IMR-90 (cell line): ENCODE results near the gene KPNA5. TPM values are rescaled to one million over a fixed set of nuclear protein-coding genes. Genes with fewer than 3 reads are reported as not detected.

ENCODE experiments used
- ATAC-seq: fragments of 200-7000 bp; cut with Tn5 transposase; 2 replicates; pipeline ENCODE4 v1.9.1; 2020; ENCODE audit warnings: low read depth, mild to moderate bottlenecking, moderate library complexity
- BruUV-seq: library from RNA; stranded (reverse); fragments of 400-500 nt; replicated peaks from 2 replicates; lab custom pipeline; 2021; lab: Mats Ljungman, UMichigan
- CTCF ChIA-PET: fragments of 300-600 bp; formaldehyde crosslinking; extraction: SDS; loops from one replicate; lab custom pipeline; 2021; ENCODE audit warnings: antibody characterized with exemption; lab: Yijun Ruan, JAX
- POLR2A ChIA-PET: fragments of 300-600 bp; sonication (Branson Sonifier 250); formaldehyde crosslinking; loops from one replicate; lab custom pipeline; 2022; ENCODE audit warnings: antibody characterized with exemption; ENCODE audit not compliant: unreplicated experiment; lab: Charles Lee
- DNase-seq: peaks from one replicate; pipeline ENCODE4 v3.0.0; 2013
- H2AFZ ChIP-seq: replicated peaks from 2 replicates; pipeline ENCODE3; 2013; ENCODE audit warnings: low read length, mild to moderate bottlenecking; ENCODE audit not compliant: poor library complexity
- H2AK5ac ChIP-seq: 2 replicates; pipeline ENCODE4 v1.6.1; 2013; ENCODE audit warnings: low read depth, low read length, inconsistent platforms
- H2AK9ac ChIP-seq: replicated peaks from 2 replicates; pipeline ENCODE3; 2013; ENCODE audit warnings: mild to moderate bottlenecking, low read depth, low read length, moderate library complexity; ENCODE audit not compliant: poor library complexity
- H2BK120ac ChIP-seq: 2 replicates; pipeline ENCODE4 v1.6.1; 2013; ENCODE audit warnings: low read depth, low read length, inconsistent platforms
- H2BK15ac ChIP-seq: 3 replicates; pipeline ENCODE4 v1.6.1; 2013; ENCODE audit warnings: low read depth, low read length, inconsistent platforms
- H2BK20ac ChIP-seq: 2 replicates; pipeline ENCODE4 v1.6.1; 2013; ENCODE audit warnings: low read depth, mild to moderate bottlenecking, inconsistent platforms, low read length, moderate library complexity
- H2BK5ac ChIP-seq: 2 replicates; pipeline ENCODE4 v1.6.1; 2013; ENCODE audit warnings: mild to moderate bottlenecking, low read depth, low read length, inconsistent platforms; ENCODE audit not compliant: poor library complexity, severe bottlenecking
- H3K14ac ChIP-seq: replicated peaks from 2 replicates; pipeline ENCODE4 v1.6.1; 2013; ENCODE audit warnings: low read depth, low read length, inconsistent platforms
- H3K18ac ChIP-seq: 2 replicates; pipeline ENCODE4 v1.6.1; 2013; ENCODE audit warnings: low read depth, low read length, control low read depth
- H3K23ac ChIP-seq: 2 replicates; pipeline ENCODE4 v1.6.1; 2013; ENCODE audit warnings: low read depth, low read length, inconsistent platforms
- H3K27ac ChIP-seq: 2 replicates; pipeline ENCODE4 v1.5.1; 2013; ENCODE audit warnings: mild to moderate bottlenecking, control low read depth, low read length; ENCODE audit not compliant: insufficient read depth
- H3K27me3 ChIP-seq: 2 replicates; pipeline ENCODE4 v1.6.1; 2013; ENCODE audit warnings: low read length; ENCODE audit not compliant: control insufficient read depth, insufficient read depth
- H3K36me3 ChIP-seq: 2 replicates; pipeline ENCODE4 v1.6.1; 2013; ENCODE audit warnings: low read length, mixed read lengths; ENCODE audit not compliant: control insufficient read depth, insufficient read depth
- H3K4ac ChIP-seq: 2 replicates; pipeline ENCODE4 v1.6.1; 2013; ENCODE audit warnings: low read depth, low read length, inconsistent platforms
- H3K4me1 ChIP-seq: 2 replicates; pipeline ENCODE4 v1.6.1; 2013; ENCODE audit warnings: low read length, mixed read lengths; ENCODE audit not compliant: control insufficient read depth, insufficient read depth
- H3K4me2 ChIP-seq: 2 replicates; pipeline ENCODE4 v1.6.1; 2013; ENCODE audit warnings: low read depth, mild to moderate bottlenecking, control low read depth, low read length, moderate library complexity
- H3K4me3 ChIP-seq: 2 replicates; pipeline ENCODE4 v1.5.1; 2013; ENCODE audit warnings: low read depth, mild to moderate bottlenecking, control low read depth, low read length, moderate library complexity; ENCODE audit not compliant: insufficient read depth
- H3K56ac ChIP-seq: 2 replicates; pipeline ENCODE4 v1.6.1; 2013; ENCODE audit warnings: low read length, inconsistent platforms; ENCODE audit not compliant: insufficient read depth; ENCODE audit errors: extremely low read depth
- H3K79me1 ChIP-seq, 2 experiments: 2 replicates each; pipeline ENCODE4 v1.6.1; 2013; ENCODE audit warnings: low read length in 2 of 2, inconsistent platforms in 1 of 2, low read depth in 1 of 2
- H3K9ac ChIP-seq: 2 replicates; pipeline ENCODE4 v1.6.1; 2013; ENCODE audit warnings: low read depth, low read length, control low read depth
- H3K9me1 ChIP-seq: 2 replicates; pipeline ENCODE4 v1.6.1; 2013; ENCODE audit warnings: low read length, inconsistent platforms; ENCODE audit not compliant: insufficient read depth
- H3K9me3 ChIP-seq: 2 replicates; pipeline ENCODE4 v1.6.1; 2013; ENCODE audit warnings: low read length; ENCODE audit not compliant: control insufficient read depth, insufficient read depth
- H4K20me1 ChIP-seq: 2 replicates; pipeline ENCODE4 v1.6.1; 2013; ENCODE audit warnings: low read length, inconsistent platforms; ENCODE audit not compliant: insufficient read depth
- H4K5ac ChIP-seq: 2 replicates; pipeline ENCODE4 v1.6.1; 2013; ENCODE audit warnings: mild to moderate bottlenecking, low read depth, low read length, control low read depth
- H4K8ac ChIP-seq, 2 experiments: 2 replicates each; pipeline ENCODE4 v1.6.1; 2013; ENCODE audit warnings: low read depth in 2 of 2, low read length in 2 of 2, control low read depth in 1 of 2, inconsistent platforms in 1 of 2
- H4K91ac ChIP-seq: 2 replicates; pipeline ENCODE4 v1.6.1; 2013; ENCODE audit warnings: low read depth, low read length, inconsistent platforms; ENCODE audit not compliant: insufficient read depth
- BHLHE40 ChIP-seq: fragments of 150-350 bp; IDR thresholded peaks from 2 replicates; pipeline ENCODE4 v1.6.1; 2016; ENCODE audit warnings: mild to moderate bottlenecking, low read depth, low read length
- CEBPB ChIP-seq: IDR thresholded peaks from 2 replicates; pipeline ENCODE4 v1.6.1; 2012; ENCODE audit warnings: low read depth, low read length, improper control_type of control experiment
- CHD1 ChIP-seq: IDR thresholded peaks from 2 replicates; pipeline ENCODE4 v1.6.1; 2012; ENCODE audit warnings: low read depth, low read length, improper control_type of control experiment
- FOS ChIP-seq: fragments of 150-350 bp; IDR thresholded peaks from 2 replicates; pipeline ENCODE4 v1.6.1; 2016; ENCODE audit warnings: low read depth, low read length
- MAFK ChIP-seq: IDR thresholded peaks from 2 replicates; pipeline ENCODE4 v1.6.1; 2012; ENCODE audit warnings: low read depth, low read length, improper control_type of control experiment
- MAZ ChIP-seq: IDR thresholded peaks from 2 replicates; pipeline ENCODE4 v1.6.1; 2012; ENCODE audit warnings: low read depth, mild to moderate bottlenecking, low read length, improper control_type of control experiment, moderate library complexity, borderline replicate concordance
- MXI1 ChIP-seq: IDR thresholded peaks from 2 replicates; pipeline ENCODE4 v1.6.1; 2012; ENCODE audit warnings: low read depth, mild to moderate bottlenecking, low read length, moderate library complexity, borderline replicate concordance
- NFE2L2 ChIP-seq: fragments of 150-350 bp; IDR thresholded peaks from 2 replicates; pipeline ENCODE4 v1.6.1; 2016; ENCODE audit warnings: low read depth, mild to moderate bottlenecking, low read length
- POLR2A ChIP-seq: IDR thresholded peaks from 2 replicates; pipeline ENCODE4 v1.6.1; 2012; ENCODE audit warnings: mild to moderate bottlenecking, low read depth, low read length
- RAD21 ChIP-seq: IDR thresholded peaks from 2 replicates; pipeline ENCODE4 v1.6.1; 2012; ENCODE audit warnings: low read length, improper control_type of control experiment
- RCOR1 ChIP-seq: IDR thresholded peaks from 2 replicates; pipeline ENCODE4 v1.6.1; 2012; ENCODE audit warnings: mild to moderate bottlenecking, low read length, improper control_type of control experiment; ENCODE audit not compliant: insufficient replicate concordance
- RFX5 ChIP-seq: IDR thresholded peaks from 2 replicates; pipeline ENCODE4 v1.8.0; 2012; ENCODE audit warnings: low read depth, mild to moderate bottlenecking, low read length, moderate library complexity
- SMC3 ChIP-seq: fragments of 150-350 bp; IDR thresholded peaks from 2 replicates; pipeline ENCODE4 v1.6.1; 2016; ENCODE audit warnings: low read depth, mild to moderate bottlenecking, antibody characterized with exemption, low read length, moderate library complexity
- WGBS, 2 experiments: methylation state at CpG; one replicate each; pipeline versions ENCODE4 v1.1.5 to v1.1.7; 2013; ENCODE audit warnings: missing lambda C conversion rate in 2 of 2; ENCODE audit not compliant: insufficient read length in 1 of 2; ENCODE audit errors: extremely low coverage in 2 of 2; 5-methylcytosine and 5-hydroxymethylcytosine counted together
- dilution Hi-C: fragments of 300-500 bp; cut with HindIII; formaldehyde crosslinking; loops from one replicate; pipeline ENCODE4 v1.14.3; 2018; ENCODE audit warnings: low sequenced_read_pairs; ENCODE audit not compliant: unreplicated experiment
- in situ Hi-C: fragments of 300-500 bp; cut with MboI; formaldehyde crosslinking; loops from 3 replicates; pipeline ENCODE4 v1.14.3; 2019; ENCODE audit warnings: low sequenced_read_pairs, inconsistent platforms, mixed read lengths
- intact Hi-C: fragments of 100-400 bp; cut with micrococcal nuclease; formaldehyde crosslinking; loops from 2 replicates; pipeline ENCODE4 v1.10.0; 2022
- polyA plus RNA-seq, 3 experiments: library from polyadenylated mRNA; depleted of rRNA; stranded (reverse); fragments of >200 nt; gene quantifications; 2 replicates each; pipeline ENCODE4 v1.2.3, GENCODE V29; 2012; ENCODE audit warnings: low replicate concordance in 1 of 3
- total RNA-seq: library from RNA; depleted of rRNA; stranded (reverse); fragments of >200 nt; gene quantifications from 2 replicates; pipeline ENCODE4 v1.2.3, GENCODE V29; 2012
- TF ChIP-seq, protein P1 (sequence below): fragments of 150-350 bp; IDR thresholded peaks from 2 replicates; pipeline ENCODE4 v1.6.1; 2017; ENCODE audit warnings: mild to moderate bottlenecking, antibody characterized with exemption, low read length, low read depth
- TF ChIP-seq, protein P2 (sequence below): conservative IDR thresholded peaks from 2 replicates; pipeline ENCODE4 v1.5.1; 2012; ENCODE audit warnings: mild to moderate bottlenecking, low read depth, low read length, improper control_type of control experiment
- TF ChIP-seq, protein P3 (sequence below): fragments of 150-350 bp; IDR thresholded peaks from 2 replicates; pipeline ENCODE4 v1.6.1; 2016; ENCODE audit warnings: low read depth, mild to moderate bottlenecking, low read length, moderate library complexity, borderline replicate concordance

The KPNA5 gene
- total and polyA plus RNA-seq, 2 of the 4 experiments (the other 2 are of a cell fraction), result 2.2 to 5.9 TPM

DNA sequence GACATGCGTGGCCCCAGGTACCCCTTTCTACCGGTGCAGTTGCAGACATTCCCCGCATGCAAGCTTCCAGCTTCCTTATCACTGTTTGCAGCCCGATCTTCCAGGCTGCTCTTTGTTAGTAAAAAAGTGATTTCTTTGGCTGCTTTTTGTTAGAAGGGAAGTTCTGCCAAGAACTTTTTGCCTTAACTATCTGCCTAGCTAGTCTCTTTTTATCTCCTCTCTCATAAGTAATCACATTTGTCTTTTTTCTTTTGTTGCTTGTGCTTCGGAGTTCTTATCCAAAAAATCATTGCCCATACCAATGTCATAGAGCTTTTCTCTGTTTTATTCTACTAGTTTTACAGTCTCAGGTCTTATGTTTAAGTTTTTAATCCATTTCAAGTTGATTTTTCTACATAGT, 64.2 kb downstream of the KPNA5 start:
- BruUV-seq, result no TSS peak
- H3K4me1 ChIP-seq, result no peaks in the 10 kb centered on the region
- no peaks in the 10 kb centered on the region for H3K36me3 ChIP-seq
- DNase-seq, result no peak
- intact Hi-C loops (no loop called here), dilution Hi-C loops (no loop called here), in situ Hi-C loops (no loop called here)
- H2BK20ac ChIP-seq, result no peak overlapping the region
- H2BK120ac ChIP-seq, result no peak overlapping the region
- no peaks in the 10 kb centered on the region for H3K9me1 ChIP-seq
- no peak overlapping the region for H2BK5ac ChIP-seq
- no peak overlapping the region for H4K8ac ChIP-seq
- H2BK15ac ChIP-seq, result no peak overlapping the region
- H3K27ac ChIP-seq, result no peak overlapping the region
- CTCF ChIA-PET, result no interaction called here
- no peak overlapping the region for H2AFZ ChIP-seq
- no peaks in the 10 kb centered on the region for H3K79me1 ChIP-seq
- H3K9ac ChIP-seq, result no peak overlapping the region
- no peaks in the 10 kb centered on the region for H3K9me3 ChIP-seq
- H3K23ac ChIP-seq, result no peak overlapping the region
- no peak overlapping the region for H4K5ac ChIP-seq
- WGBS, 2 experiments, result no CpG with 5 or more reads among the region's 5 CpGs
- no peaks in the 10 kb centered on the region for H4K20me1 ChIP-seq
- H4K91ac ChIP-seq, result no peak overlapping the region
- POLR2A ChIA-PET, result no interaction called here
- ATAC-seq, result no peak
- TF ChIP-seq FOS (no peak), BHLHE40 (no peak), RAD21 (no peak), NFE2L2 (no peak), SMC3 (no peak), CHD1 (no peak), CEBPB (no peak), POLR2A (no peak), RFX5 (no peak), MAFK (no peak), MXI1 (no peak), RCOR1 (no peak), MAZ (no peak)
- TF ChIP-seq, protein P1, sequence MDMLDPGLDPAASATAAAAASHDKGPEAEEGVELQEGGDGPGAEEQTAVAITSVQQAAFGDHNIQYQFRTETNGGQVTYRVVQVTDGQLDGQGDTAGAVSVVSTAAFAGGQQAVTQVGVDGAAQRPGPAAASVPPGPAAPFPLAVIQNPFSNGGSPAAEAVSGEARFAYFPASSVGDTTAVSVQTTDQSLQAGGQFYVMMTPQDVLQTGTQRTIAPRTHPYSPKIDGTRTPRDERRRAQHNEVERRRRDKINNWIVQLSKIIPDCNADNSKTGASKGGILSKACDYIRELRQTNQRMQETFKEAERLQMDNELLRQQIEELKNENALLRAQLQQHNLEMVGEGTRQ, result no peak
- TF ChIP-seq, protein P2, sequence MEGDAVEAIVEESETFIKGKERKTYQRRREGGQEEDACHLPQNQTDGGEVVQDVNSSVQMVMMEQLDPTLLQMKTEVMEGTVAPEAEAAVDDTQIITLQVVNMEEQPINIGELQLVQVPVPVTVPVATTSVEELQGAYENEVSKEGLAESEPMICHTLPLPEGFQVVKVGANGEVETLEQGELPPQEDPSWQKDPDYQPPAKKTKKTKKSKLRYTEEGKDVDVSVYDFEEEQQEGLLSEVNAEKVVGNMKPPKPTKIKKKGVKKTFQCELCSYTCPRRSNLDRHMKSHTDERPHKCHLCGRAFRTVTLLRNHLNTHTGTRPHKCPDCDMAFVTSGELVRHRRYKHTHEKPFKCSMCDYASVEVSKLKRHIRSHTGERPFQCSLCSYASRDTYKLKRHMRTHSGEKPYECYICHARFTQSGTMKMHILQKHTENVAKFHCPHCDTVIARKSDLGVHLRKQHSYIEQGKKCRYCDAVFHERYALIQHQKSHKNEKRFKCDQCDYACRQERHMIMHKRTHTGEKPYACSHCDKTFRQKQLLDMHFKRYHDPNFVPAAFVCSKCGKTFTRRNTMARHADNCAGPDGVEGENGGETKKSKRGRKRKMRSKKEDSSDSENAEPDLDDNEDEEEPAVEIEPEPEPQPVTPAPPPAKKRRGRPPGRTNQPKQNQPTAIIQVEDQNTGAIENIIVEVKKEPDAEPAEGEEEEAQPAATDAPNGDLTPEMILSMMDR, result no peak
- TF ChIP-seq, protein P3, sequence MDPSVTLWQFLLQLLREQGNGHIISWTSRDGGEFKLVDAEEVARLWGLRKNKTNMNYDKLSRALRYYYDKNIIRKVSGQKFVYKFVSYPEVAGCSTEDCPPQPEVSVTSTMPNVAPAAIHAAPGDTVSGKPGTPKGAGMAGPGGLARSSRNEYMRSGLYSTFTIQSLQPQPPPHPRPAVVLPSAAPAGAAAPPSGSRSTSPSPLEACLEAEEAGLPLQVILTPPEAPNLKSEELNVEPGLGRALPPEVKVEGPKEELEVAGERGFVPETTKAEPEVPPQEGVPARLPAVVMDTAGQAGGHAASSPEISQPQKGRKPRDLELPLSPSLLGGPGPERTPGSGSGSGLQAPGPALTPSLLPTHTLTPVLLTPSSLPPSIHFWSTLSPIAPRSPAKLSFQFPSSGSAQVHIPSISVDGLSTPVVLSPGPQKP, result no peak
- no peaks in the 10 kb centered on the region for H3K27me3 ChIP-seq
- H3K18ac ChIP-seq, result no peak overlapping the region
- H3K4me3 ChIP-seq, result no peak overlapping the region
- H3K4me2 ChIP-seq, result no peak overlapping the region
- H3K14ac ChIP-seq, result no peak overlapping the region
- no peak overlapping the region for H3K4ac ChIP-seq
- no peak overlapping the region for H2AK5ac ChIP-seq
- no peak overlapping the region for H2AK9ac ChIP-seq
- H3K56ac ChIP-seq, result no peak overlapping the region
